ENCODE results near the gene FABP1. TPM values are rescaled to one million over a fixed set of nuclear protein-coding genes. Genes with fewer than 3 reads are reported as not detected.

Gene FABP1
- total and polyA plus RNA-seq, 2 donors (not counting 1 experiment from before 2014, with no cell fraction given): not detected

DNA sequence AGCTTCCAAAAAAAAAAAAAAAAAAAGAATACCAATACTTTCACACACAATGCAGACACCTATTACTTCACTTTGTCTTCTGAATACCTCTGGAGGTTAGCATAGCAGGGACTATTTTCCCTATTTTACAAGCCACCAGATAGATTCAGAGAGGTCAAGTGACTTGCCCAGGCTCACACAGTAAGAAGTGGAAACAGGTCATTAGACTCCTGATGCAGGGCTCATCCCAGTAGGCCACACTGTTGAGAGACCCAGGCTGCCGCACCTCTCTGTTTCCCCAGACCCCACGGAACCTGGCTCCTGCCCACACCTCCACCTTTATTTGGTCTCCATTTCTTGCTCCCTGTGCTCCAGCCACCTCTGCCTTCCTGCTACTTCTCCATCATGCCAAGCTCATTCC, 40.8 kb downstream of the FABP1 start:
- Histone ChIP-seq H2AFZ (ENCODE audit: insufficient read depth, low read depth, low read length, poor library complexity, severe bottlenecking) (no peak overlapping the region), H3K4me1 (ENCODE audit: control insufficient read depth in 2 of 2, insufficient read depth in 2 of 2, low read length in 2 of 2) (peaks cover 9 to 15% of the 10 kb centered on the region in 2 donors), H3K4me2 (replicated peaks; ENCODE audit: low read depth, low read length, poor library complexity, severe bottlenecking) (no peak overlapping the region), H3K9me3 (ENCODE audit: control extremely low read depth in 1 of 3, control insufficient read depth in 2 of 3, insufficient read depth in 1 of 3, low read length in 2 of 3) (no peaks in the 10 kb centered on the region), H3K27me3 (replicated peaks in 1 of 4; ENCODE audit: control extremely low read depth in 1 of 4, control insufficient read depth in 3 of 4, insufficient read depth in 4 of 4, low read length in 3 of 4) (no peaks in the 10 kb centered on the region), H3K36me3 (replicated peaks in 1 of 2; ENCODE audit: control extremely low read depth in 1 of 2, control insufficient read depth in 1 of 2, extremely low read depth in 1 of 2, insufficient read depth in 2 of 2, low read length in 1 of 2) (no peaks in the 10 kb centered on the region), H3K4me3 (ENCODE audit: control extremely low read depth in 1 of 5, extremely low read depth in 1 of 5, insufficient read depth in 1 of 5, low read depth in 2 of 5, low read length in 4 of 5) (no peak overlapping the region), H4K20me1 (ENCODE audit: control insufficient read depth, insufficient read depth, low read length, poor library complexity, severe bottlenecking) (no peaks in the 10 kb centered on the region), H3K79me2 (ENCODE audit: control insufficient read depth, insufficient read depth, low read length) (no peaks in the 10 kb centered on the region), H3K27ac (ENCODE audit: low read length in 2 of 2) (no peak overlapping the region), H3K9ac (ENCODE audit: low read length) (no peak overlapping the region)
- no peak for DNase-seq
- Mint-ChIP-seq H3K4me1 (peaks cover 16% of the 10 kb centered on the region), H3K9me3 (ENCODE audit: insufficient read depth) (no peaks in the 10 kb centered on the region), H3K27me3 (no peaks in the 10 kb centered on the region), H3K27ac (no peak overlapping the region), H3K4me3 (no peak overlapping the region)
- intact Hi-C loops (cut with micrococcal nuclease): no loop called here
- no peak for ATAC-seq (ENCODE audit: low read depth)
- WGBS (ENCODE audit: insufficient coverage): 89% methylated on average over 2 of the region's 2 CpGs
- CTCF ChIA-PET: no interaction called here
- POLR2A ChIA-PET: no interaction called here
- TF ChIP-seq, protein P1, sequence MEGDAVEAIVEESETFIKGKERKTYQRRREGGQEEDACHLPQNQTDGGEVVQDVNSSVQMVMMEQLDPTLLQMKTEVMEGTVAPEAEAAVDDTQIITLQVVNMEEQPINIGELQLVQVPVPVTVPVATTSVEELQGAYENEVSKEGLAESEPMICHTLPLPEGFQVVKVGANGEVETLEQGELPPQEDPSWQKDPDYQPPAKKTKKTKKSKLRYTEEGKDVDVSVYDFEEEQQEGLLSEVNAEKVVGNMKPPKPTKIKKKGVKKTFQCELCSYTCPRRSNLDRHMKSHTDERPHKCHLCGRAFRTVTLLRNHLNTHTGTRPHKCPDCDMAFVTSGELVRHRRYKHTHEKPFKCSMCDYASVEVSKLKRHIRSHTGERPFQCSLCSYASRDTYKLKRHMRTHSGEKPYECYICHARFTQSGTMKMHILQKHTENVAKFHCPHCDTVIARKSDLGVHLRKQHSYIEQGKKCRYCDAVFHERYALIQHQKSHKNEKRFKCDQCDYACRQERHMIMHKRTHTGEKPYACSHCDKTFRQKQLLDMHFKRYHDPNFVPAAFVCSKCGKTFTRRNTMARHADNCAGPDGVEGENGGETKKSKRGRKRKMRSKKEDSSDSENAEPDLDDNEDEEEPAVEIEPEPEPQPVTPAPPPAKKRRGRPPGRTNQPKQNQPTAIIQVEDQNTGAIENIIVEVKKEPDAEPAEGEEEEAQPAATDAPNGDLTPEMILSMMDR (IDR thresholded peaks at IDR 0.05): no peak
- TF ChIP-seq EZH2 (IDR thresholded peaks at IDR 0.05; ENCODE audit: borderline replicate concordance, insufficient read depth, low read depth, low read length, poor library complexity, severe bottlenecking): no peak

DNA sequence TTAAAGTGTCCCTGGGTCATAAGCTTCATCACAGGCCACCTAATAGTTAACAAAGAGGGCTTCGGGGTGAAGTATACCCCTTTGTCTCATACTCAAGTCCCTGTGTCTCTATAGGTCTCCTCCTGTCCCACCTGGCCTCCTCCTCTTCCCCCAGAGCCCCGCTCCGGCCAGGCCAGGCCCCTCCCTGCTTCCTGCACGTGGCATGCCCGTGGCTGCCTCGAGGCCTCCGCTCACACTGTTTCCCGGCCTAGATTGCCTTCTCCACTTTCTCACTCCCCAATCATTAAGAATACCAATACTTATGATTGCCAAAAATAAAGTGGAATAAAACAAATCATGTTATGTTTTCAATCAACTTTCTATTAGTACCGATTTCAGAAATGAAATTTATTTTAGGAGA, 41.5 kb downstream of the FABP1 start:
- TF ChIP-seq EZH2 (IDR thresholded peaks at IDR 0.05; ENCODE audit: borderline replicate concordance, insufficient read depth, low read depth, low read length, poor library complexity, severe bottlenecking): no peak
- TF ChIP-seq, protein P1 (IDR thresholded peaks at IDR 0.05): no peak
- Histone ChIP-seq H3K9me3 (ENCODE audit: control extremely low read depth in 1 of 3, control insufficient read depth in 2 of 3, insufficient read depth in 1 of 3, low read length in 2 of 3) (no peaks in the 10 kb centered on the region), H3K4me1 (ENCODE audit: control insufficient read depth in 2 of 2, insufficient read depth in 2 of 2, low read length in 2 of 2) (peaks cover 9 to 15% of the 10 kb centered on the region in 2 donors), H3K27me3 (replicated peaks in 1 of 4; ENCODE audit: control extremely low read depth in 1 of 4, control insufficient read depth in 3 of 4, insufficient read depth in 4 of 4, low read length in 3 of 4) (no peaks in the 10 kb centered on the region), H2AFZ (ENCODE audit: insufficient read depth, low read depth, low read length, poor library complexity, severe bottlenecking) (no peak overlapping the region), H3K27ac (ENCODE audit: low read length in 2 of 2) (no peak overlapping the region), H3K9ac (ENCODE audit: low read length) (no peak overlapping the region), H3K4me3 (ENCODE audit: control extremely low read depth in 1 of 5, extremely low read depth in 1 of 5, insufficient read depth in 1 of 5, low read depth in 2 of 5, low read length in 4 of 5) (no peak overlapping the region), H4K20me1 (ENCODE audit: control insufficient read depth, insufficient read depth, low read length, poor library complexity, severe bottlenecking) (no peaks in the 10 kb centered on the region), H3K79me2 (ENCODE audit: control insufficient read depth, insufficient read depth, low read length) (no peaks in the 10 kb centered on the region), H3K4me2 (replicated peaks; ENCODE audit: low read depth, low read length, poor library complexity, severe bottlenecking) (no peak overlapping the region), H3K36me3 (replicated peaks in 1 of 2; ENCODE audit: control extremely low read depth in 1 of 2, control insufficient read depth in 1 of 2, extremely low read depth in 1 of 2, insufficient read depth in 2 of 2, low read length in 1 of 2) (no peaks in the 10 kb centered on the region)
- ChIA-PET POLR2A (no interaction called here), CTCF (no interaction called here)
- DNase-seq (no peak), ATAC-seq (ENCODE audit: low read depth) (no peak)
- peaks cover 16% of the 10 kb centered on the region for H3K4me1 Mint-ChIP-seq
- no peak overlapping the region for H3K27ac Mint-ChIP-seq
- WGBS (ENCODE audit: insufficient coverage): 79% methylated on average over 3 of the region's 9 CpGs
- no peak overlapping the region for H3K4me3 Mint-ChIP-seq
- intact Hi-C loops (cut with micrococcal nuclease): no loop called here
- peaks cover 4% of the 10 kb centered on the region for H3K27me3 Mint-ChIP-seq
- H3K9me3 Mint-ChIP-seq (ENCODE audit: insufficient read depth): no peaks in the 10 kb centered on the region
